Nucleus accumbens (tissue), 56 donors: ENCODE data around the gene PRR16.

ENCODE experiments used
- DNase-seq, 56 donors: peaks; one replicate each; lab custom pipeline; 2025; lab: John Stamatoyannopoulos, UW

The PRR16 gene

DNA sequence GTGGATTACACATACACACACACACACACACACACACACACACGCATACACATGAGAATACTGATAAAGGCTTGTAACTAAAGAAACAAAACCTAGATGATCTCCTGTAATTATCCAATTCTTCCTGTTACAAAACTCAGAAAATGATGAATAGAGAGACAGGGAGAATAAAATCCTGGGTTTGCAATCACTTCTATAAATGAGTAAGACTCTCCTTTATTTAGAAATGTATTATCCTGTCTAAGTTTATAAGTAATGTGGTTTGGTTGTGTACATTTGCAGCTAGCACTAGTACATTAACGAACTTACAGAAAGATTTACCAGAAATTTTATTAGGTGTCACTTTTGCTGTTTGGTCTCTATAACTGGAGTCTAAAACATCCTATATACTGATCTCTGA, 2.8 kb upstream of the PRR16 start:
- no peak for DNase-seq

DNA sequence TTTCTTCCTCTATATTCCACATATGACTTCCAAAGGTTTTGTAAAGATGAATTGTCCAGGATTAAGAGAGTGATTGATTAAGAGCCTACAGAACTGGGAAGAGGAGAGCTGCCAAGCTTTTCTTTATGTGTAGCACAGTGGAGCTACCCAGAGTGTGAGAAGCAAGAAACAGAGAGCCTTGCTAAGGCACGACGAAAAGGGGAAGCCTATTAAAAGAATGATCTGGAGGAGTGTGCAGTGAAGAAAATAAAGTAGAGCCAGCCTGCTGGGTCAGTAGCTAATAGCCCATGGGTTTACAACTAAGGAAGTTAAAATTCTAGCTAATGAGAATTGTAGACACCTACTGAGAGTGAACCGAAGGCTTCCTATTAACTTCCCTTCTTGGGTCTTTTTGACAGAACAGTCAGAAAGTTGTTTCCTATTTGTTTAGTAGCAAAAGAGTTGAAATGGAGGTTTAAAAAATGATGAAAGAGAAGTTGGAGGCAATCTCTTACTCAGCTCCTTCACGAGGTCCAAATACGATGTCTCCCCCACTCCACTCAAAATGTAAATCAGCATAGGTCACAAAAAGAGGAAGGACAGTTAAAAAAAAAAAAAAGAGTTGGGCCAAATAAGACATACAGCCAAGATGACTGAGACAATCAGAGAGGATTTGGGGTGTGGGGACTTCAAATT, 957 bp upstream of the PRR16 start:
- no peak for DNase-seq

- peak in 29 of 56 donors; percentile 2 to 66 (median 32) for DNase-seq
These were observed 731 bp downstream of the PRR16 start for GRCh38 chr5:120464627-120465435.

- peak in 33 of 56 donors; percentile 8 to 68 (median 35) for DNase-seq
These were observed 1.4 kb downstream of the PRR16 start for GRCh38 chr5:120465436-120465961.

DNA sequence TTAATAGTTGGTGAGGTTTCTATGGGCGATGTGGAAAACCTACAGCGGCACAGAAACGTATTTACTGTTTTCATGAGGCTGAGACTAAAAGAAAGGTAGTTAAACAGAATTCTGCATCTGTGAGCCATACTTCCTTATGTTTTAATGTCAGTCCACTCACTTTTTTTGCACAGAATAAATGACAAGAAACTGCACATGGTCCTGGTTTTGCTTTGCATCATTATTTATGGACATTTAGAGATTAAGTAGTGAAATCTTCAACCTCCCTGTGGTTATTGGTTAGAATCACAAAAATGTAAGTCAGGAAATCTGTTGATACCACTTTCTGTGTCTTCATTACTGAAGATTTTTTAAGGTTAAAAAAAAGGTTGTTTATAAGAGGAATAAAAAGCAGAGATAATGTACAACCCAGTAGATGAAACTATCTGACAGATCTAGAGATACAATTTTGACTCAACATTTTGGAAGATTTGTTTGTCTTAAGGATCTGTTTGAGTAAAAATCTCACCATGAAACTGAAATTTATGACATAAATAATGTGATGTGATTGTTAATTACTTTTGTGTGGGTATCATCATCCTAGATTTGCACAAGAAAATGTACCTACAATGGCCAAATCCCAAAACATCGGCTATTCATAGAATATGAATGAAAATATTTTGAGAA, 2.4 kb downstream of the PRR16 start:
- DNase-seq: no peak

- DNase-seq: no peak
These were observed 7.9 kb downstream of the PRR16 start for GRCh38 chr5:120471971-120472370.

DNA sequence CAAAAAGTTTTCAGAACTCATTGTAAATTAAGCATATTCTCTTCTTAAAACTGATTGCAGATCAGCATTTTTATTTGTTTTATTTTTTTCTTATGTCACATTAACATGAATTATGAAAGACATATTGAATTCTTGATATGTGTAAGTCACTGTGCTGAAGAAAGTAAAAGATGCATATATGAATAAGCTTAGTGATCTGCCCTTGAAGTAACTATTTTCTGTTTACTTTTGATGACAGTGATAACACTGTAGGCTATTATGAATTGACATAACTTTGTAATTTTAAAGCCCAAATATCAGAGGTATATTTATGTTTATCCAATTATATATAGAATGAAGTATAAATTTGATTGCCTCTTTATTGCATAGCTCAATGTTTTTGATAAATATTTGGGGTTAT, 8.8 kb downstream of the PRR16 start:
- no peak for DNase-seq

GRCh38 chr5:120473332-120473731, 9.2 kb downstream of the PRR16 start:
- DNase-seq: no peak

DNA sequence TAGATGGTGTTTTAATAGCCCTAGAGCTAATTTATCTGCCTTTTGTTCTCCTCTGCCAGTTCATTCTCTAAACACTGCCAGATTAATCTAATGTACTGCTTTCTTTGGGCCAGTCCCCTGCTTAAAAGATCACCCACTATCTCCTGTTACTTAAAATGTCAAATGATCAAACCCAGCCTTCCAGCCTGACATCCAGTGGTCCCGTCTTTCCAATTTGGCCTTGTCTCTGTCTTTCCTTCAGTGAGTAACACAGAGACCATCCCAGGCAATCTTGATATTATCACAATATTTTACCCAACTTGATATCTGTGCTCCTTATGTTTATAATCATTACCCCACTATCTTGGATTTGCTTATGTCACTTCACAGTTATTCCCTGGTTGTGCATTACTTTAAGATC, 12.0 kb downstream of the PRR16 start:
- no peak for DNase-seq

DNA sequence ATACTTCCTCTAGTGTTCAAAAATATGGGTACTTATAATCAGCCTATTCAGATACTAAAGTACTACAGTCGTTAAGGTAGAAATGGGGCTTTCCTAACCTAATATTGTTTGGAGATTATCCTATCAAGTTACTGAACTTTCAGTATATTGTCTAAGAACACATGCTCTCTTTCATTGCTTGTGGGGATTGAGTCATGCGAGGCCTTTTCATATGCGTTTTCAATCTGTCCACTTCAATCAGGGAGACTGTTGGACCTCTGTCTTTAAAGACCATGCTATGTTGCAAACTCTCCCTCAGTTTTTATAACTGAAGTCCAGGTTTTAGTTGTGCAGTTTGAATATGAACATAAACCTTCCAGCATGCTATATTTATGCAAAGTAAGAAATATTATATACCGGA, 15.0 kb downstream of the PRR16 start:
- DNase-seq: no peak

DNA sequence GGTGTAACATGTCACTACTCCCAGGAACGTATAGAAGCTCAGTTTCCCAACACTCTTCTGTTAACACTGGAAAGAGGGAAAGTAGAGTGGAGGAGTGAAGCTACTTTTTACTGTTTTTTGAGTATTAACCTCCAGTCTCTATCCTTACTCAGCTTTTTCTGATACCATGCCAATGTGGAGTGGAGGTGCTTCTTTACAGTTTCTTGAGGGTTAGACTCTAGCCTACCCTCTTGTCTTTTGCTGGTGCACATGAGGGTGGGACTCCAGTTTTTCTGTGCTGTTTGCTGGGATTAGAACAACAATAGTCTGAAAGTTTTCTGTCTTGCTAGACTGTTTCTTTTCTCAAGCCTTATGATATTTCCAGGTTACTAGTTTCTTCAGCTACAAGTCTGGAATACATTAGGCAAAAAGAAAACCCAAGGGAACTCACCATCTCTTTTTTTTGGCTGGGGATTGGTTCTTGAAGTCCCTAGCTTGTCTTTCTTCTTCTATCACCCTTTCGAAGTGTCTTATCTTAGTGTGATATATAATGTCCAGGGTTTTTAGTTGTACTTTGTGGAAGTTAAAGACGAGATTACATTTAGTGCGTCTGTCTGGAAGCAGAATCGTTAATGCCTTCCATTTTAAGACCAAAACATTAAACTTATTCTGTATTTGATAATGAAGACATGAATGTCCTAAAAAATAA, 35.9 kb downstream of the PRR16 start:
- no peak for DNase-seq

DNA sequence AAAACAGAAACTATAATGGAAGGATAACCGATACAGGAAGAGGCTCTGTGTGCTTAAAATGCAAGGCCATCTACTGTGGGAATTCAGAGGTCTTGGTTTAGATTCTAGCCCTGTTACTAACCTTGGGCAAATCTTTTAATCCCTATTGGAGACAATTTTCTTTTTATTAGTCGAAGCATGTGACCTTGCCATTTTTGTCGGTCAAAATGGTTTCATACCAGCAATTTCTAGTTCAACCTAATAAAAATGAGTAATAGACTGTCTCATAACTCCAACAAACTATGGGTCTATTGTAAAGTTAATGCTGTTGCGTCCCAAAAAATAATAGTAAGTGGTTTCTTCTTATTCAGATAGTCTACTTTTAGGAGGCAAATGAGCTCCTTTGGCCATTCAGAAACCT, 38.4 kb downstream of the PRR16 start:
- DNase-seq: no peak

- DNase-seq: no peak
These were observed 39.2 kb downstream of the PRR16 start for GRCh38 chr5:120503341-120503740.

DNA sequence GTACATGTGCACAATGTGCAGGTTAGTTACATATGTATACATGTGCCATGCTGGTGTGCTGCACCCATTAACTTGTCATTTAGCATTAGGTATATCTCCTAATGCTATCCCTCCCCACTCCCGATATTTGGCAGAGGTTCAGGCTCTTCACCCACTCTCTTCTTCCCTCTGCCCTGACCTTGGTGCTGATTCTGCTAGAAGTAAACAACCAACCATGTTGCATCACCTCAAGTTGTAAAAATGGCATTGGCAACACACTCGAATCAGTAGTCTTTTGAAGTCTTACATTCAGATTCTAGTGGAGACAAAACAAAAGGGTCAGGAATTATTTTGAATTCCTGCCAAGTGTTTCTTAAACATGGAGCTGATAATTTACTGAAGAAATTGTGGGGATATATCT, 40.0 kb downstream of the PRR16 start:
- DNase-seq: no peak

DNA sequence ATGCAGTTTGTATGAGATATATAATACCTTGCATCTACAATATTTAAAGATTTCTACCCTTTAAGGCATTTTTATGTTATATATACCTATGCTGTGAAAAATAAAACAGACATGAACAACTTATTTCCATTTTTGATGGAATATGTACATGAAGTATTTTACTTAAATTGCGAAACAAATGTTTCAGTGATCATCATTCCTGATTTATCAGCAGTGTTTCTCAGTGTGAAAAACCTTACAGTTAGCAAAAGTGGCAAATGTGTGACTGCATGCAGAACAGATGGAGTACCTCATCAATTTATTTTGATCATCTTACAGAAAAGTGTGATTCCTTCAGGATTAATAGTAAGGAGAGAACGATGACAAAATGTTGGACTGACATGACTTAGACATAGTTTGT, 43.1 kb downstream of the PRR16 start:
- no peak for DNase-seq

- DNase-seq: no peak
These were observed 43.8 kb downstream of the PRR16 start for GRCh38 chr5:120507800-120508463.

DNA sequence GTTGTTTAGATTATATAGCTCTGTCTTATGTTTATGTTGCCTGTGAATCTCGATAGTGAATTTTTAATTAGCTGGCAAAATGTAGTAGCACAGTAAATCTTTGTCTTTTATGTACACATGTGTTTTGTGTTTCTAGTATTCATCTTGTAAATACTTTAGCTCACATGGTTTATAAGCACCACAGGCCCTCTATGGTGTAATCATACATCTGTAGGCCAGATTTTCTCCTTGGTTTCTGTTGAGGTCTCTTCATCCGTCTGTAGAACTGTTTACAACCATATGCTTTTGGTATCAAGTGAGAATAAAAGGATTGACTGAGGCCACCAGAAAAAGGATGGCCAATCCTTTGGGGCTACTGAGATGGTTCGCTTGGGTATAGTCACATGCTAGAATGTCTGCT, 45.0 kb downstream of the PRR16 start:
- DNase-seq: no peak

GRCh38 chr5:120510098-120510637, 46.1 kb downstream of the PRR16 start:
- DNase-seq: no peak

DNA sequence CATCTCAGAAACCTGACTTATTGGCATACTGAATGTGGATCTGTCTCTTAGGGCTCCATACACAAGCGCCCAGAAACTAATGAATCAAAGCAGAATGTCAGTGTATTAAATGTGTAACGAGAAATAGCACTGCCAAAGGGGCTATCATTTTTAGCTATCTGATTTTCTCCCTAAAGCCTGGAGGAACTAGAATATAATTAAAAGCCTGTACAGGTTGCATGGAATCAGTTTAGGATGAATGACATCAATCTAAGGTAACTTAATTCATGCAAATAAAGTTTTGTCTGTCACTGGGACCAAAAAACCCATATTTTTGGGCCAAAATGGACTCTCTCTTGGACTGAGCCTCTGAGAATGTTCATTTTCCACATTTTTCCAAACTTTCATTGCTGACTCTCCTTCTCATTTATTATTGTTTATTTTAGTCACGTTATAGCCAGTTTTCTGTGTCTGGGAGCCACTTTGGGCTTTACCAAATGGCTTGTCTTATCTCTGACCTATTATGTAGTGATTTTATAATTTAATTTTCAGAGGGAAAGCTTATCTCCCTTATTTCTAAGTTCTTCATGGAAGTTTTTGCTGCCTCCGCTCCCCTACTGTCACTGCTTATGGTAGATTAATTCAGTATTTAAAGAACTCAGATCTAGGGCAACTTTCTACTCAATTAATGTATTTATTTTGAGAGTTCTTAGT, 47.0 kb downstream of the PRR16 start:
- no peak for DNase-seq
